ENCODE results near the gene MS4A6A. TPM values are rescaled to one million over a fixed set of nuclear protein-coding genes. Genes with fewer than 3 reads are reported as not detected.
A peak's percentile ranks its signal among the peaks of the same experiment; 100 is the strongest.

MS4A6A gene
- total RNA-seq, 1 experiment from 2014 or later = 0.52 TPM

DNA sequence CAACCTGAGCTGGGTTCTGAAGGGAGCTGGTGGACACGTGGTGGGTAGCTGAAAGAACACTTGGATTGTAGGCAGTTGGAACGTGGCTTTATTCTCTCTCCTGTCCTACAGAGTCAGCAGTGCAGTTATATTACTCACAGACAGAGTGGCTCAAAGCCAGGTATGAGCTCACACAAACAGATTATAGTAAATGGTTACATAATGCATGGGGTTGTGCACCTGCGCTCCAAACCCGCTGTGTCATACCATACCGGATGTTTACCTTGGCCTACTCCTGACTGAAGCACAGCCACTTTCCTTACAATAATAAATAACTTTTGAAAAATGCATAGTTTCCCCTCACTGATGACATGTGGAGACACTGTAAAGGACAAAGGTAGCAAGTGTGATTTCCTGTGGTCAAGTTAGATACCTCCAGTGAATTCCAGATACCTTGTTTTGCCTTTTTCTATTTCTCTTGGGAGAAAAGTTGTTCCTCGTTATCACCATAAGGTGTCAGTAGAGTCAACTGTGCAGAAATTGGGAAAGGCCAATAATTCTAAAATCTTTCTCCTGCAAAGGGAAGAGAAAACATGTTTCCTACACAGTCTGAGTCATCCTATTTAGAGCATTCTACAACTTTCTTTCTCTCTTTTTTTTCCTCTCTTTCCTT lies 13.5 kb downstream of the MS4A6A start:
- no peak overlapping the region for H3K9ac ChIP-seq (ENCODE audit: low read length)
- no peaks in the 10 kb centered on the region for H3K9me2 ChIP-seq (ENCODE audit: insufficient read depth)
- H4K20me1 ChIP-seq (ENCODE audit: insufficient read depth) = no peaks in the 10 kb centered on the region
- no peak overlapping the region for H3K4me3 ChIP-seq (replicated peaks in 1 of 2; ENCODE audit: low read depth in 1 of 2, low read length in 2 of 2)
- intact Hi-C loops (cut with micrococcal nuclease) = no loop called here
- no peak overlapping the region for H3K27ac ChIP-seq (ENCODE audit: low read depth, low read length)
- CTCF ChIA-PET = no interaction called here
- H3K27me3 ChIP-seq (ENCODE audit: insufficient read depth, low read length) = no peaks in the 10 kb centered on the region
- RAD21 ChIA-PET (ENCODE audit: low non-redundant PET in 1 of 2, low total read pairs in 2 of 2, uncharacterized antibody in 2 of 2, unreplicated experiment in 2 of 2) = interaction anchor here in 1 of 2 experiments (1.0 kb wide), 1 partner anchor 82 kb away, joined by 3 read pairs; no protein-coding TSS in a partner anchor
- no peak overlapping the region for H3K4me2 ChIP-seq (ENCODE audit: low read length)
- no peaks in the 10 kb centered on the region; a peak in 1 of 4 replicates for H3K9me3 ChIP-seq (ENCODE audit: control insufficient read depth in 1 of 2, insufficient read depth in 1 of 2, low read depth in 1 of 2, low read length in 2 of 2)
- H3K79me2 ChIP-seq (ENCODE audit: insufficient read depth, low read length) = no peaks in the 10 kb centered on the region
- ATAC-seq = peak; percentile 40; the same call in 1 of the 2 replicates
- no peaks in the 10 kb centered on the region for H3K36me3 ChIP-seq (ENCODE audit: control insufficient read depth in 1 of 2, insufficient read depth in 2 of 2, low read length in 2 of 2)
- no TSS peak for BruUV-seq (replicated peaks)
- TF ChIP-seq SIN3A (IDR thresholded peaks at IDR 0.05; ENCODE audit: low read depth) (no peak), POLR2A (IDR thresholded peaks at IDR 0.05; ENCODE audit: borderline replicate concordance, extremely low read depth, insufficient read depth, insufficient read length) (no peak), JUND (IDR thresholded peaks at IDR 0.05) (no peak), CEBPB (IDR thresholded peaks at IDR 0.05; ENCODE audit: low read depth) (no peak), RAD21 (IDR thresholded peaks at IDR 0.05; ENCODE audit: low read depth) (peak; percentile 38), CBX3 (IDR thresholded peaks at IDR 0.05; ENCODE audit: low read depth) (peak; percentile 60; the same call in 1 of the 2 replicates), ZFX (IDR thresholded peaks at IDR 0.05) (no peak), SRF (IDR thresholded peaks at IDR 0.05; ENCODE audit: low read depth) (no peak)
- TF ChIP-seq, protein P1, sequence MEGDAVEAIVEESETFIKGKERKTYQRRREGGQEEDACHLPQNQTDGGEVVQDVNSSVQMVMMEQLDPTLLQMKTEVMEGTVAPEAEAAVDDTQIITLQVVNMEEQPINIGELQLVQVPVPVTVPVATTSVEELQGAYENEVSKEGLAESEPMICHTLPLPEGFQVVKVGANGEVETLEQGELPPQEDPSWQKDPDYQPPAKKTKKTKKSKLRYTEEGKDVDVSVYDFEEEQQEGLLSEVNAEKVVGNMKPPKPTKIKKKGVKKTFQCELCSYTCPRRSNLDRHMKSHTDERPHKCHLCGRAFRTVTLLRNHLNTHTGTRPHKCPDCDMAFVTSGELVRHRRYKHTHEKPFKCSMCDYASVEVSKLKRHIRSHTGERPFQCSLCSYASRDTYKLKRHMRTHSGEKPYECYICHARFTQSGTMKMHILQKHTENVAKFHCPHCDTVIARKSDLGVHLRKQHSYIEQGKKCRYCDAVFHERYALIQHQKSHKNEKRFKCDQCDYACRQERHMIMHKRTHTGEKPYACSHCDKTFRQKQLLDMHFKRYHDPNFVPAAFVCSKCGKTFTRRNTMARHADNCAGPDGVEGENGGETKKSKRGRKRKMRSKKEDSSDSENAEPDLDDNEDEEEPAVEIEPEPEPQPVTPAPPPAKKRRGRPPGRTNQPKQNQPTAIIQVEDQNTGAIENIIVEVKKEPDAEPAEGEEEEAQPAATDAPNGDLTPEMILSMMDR (IDR thresholded peaks at IDR 0.05 in 2 of 3, conservative IDR thresholded peaks at IDR 0.05 in 1 of 3; ENCODE audit: borderline replicate concordance in 1 of 3, insufficient read depth in 1 of 3, low read depth in 2 of 3, low read length in 2 of 3) = peak; percentile 20 to 49 (median 32); a peak in 4 of 6 replicates
- no peaks in the 10 kb centered on the region for H3K4me1 ChIP-seq (ENCODE audit: control insufficient read depth in 1 of 2, insufficient read depth in 2 of 2, low read length in 2 of 2)
- no peak overlapping the region for H2AFZ ChIP-seq (ENCODE audit: low read depth, low read length, poor library complexity, severe bottlenecking)
- DNase-seq (ENCODE audit: low read depth, low spot score) = peak; percentile 27
- POLR2A ChIA-PET = no interaction called here

GRCh38 chr11:60168306-60168705 lies 14.6 kb downstream of the MS4A6A start:
- no peak for DNase-seq (ENCODE audit: low read depth, low spot score)
- ATAC-seq = no peak
- no peak for TF ChIP-seq POLR2AphosphoS5 (IDR thresholded peaks at IDR 0.05; ENCODE audit: low read depth, low read length)
- no peak for TF ChIP-seq ELF1 (IDR thresholded peaks at IDR 0.05; ENCODE audit: borderline replicate concordance, low read depth)
- TF ChIP-seq RAD21 (IDR thresholded peaks at IDR 0.05; ENCODE audit: low read depth) = no peak
- no peak for TF ChIP-seq EZH2phosphoT487 (IDR thresholded peaks at IDR 0.05; ENCODE audit: borderline replicate concordance)
- TF ChIP-seq ATF3 (IDR thresholded peaks at IDR 0.05) = no peak
- no peak for TF ChIP-seq CEBPB (IDR thresholded peaks at IDR 0.05; ENCODE audit: low read depth)
- no peak for TF ChIP-seq EGR1 (IDR thresholded peaks at IDR 0.05; ENCODE audit: low read depth)
- TF ChIP-seq YY1 (IDR thresholded peaks at IDR 0.05; ENCODE audit: extremely low read depth, insufficient replicate concordance, low read depth, low read length) = no peak
- TF ChIP-seq, protein P1 (IDR thresholded peaks at IDR 0.05 in 2 of 3, conservative IDR thresholded peaks at IDR 0.05 in 1 of 3; ENCODE audit: borderline replicate concordance in 1 of 3, insufficient read depth in 1 of 3, low read depth in 2 of 3, low read length in 2 of 3) = no peak
- TF ChIP-seq SRF (IDR thresholded peaks at IDR 0.05; ENCODE audit: low read depth) = no peak
- TF ChIP-seq SP1 (IDR thresholded peaks at IDR 0.05; ENCODE audit: low read depth) = no peak
- no peaks in the 10 kb centered on the region for H3K9me2 ChIP-seq (ENCODE audit: insufficient read depth)
- no peaks in the 10 kb centered on the region; a peak in 1 of 4 replicates for H3K9me3 ChIP-seq (ENCODE audit: control insufficient read depth in 1 of 2, insufficient read depth in 1 of 2, low read depth in 1 of 2, low read length in 2 of 2)
- no peaks in the 10 kb centered on the region for H3K79me2 ChIP-seq (ENCODE audit: insufficient read depth, low read length)
- no peak overlapping the region for H3K9ac ChIP-seq (ENCODE audit: low read length)
- BruUV-seq (replicated peaks) = no TSS peak
- no peaks in the 10 kb centered on the region for H4K20me1 ChIP-seq (ENCODE audit: insufficient read depth)
- ChIA-PET RAD21 (ENCODE audit: low non-redundant PET in 1 of 2, low total read pairs in 2 of 2, uncharacterized antibody in 2 of 2, unreplicated experiment in 2 of 2) (no interaction called here), CTCF (no interaction called here), POLR2A (no interaction called here)
- H3K27ac ChIP-seq (ENCODE audit: low read depth, low read length) = no peak overlapping the region
- no peaks in the 10 kb centered on the region for H3K36me3 ChIP-seq (ENCODE audit: control insufficient read depth in 1 of 2, insufficient read depth in 2 of 2, low read length in 2 of 2)
- no peak overlapping the region for H2AFZ ChIP-seq (ENCODE audit: low read depth, low read length, poor library complexity, severe bottlenecking)
- no peak overlapping the region for H3K4me2 ChIP-seq (ENCODE audit: low read length)
- intact Hi-C loops (cut with micrococcal nuclease) = no loop called here
- no peaks in the 10 kb centered on the region for H3K4me1 ChIP-seq (ENCODE audit: control insufficient read depth in 1 of 2, insufficient read depth in 2 of 2, low read length in 2 of 2)
- H3K4me3 ChIP-seq (replicated peaks in 1 of 2; ENCODE audit: low read depth in 1 of 2, low read length in 2 of 2) = no peak overlapping the region
- H3K27me3 ChIP-seq (ENCODE audit: insufficient read depth, low read length) = no peaks in the 10 kb centered on the region

All from HCT116 (cell line).